Endothelial cell of umbilical vein (primary cell): ENCODE measurements around the gene SETBP1. TPM values are rescaled to one million over a fixed set of nuclear protein-coding genes. Genes with fewer than 3 reads are reported as not detected.

Experiments used
- BruUV-seq: library from RNA; stranded (reverse); fragments of 400-500 nt; replicated peaks from 2 replicates; lab custom pipeline; 2021; lab: Mats Ljungman, UMichigan
- CTCF ChIA-PET: fragments of 300-600, 350-600 bp; sonication (Branson Sonifier 250); formaldehyde crosslinking; loops from one replicate; lab custom pipeline; 2021; ENCODE audit warnings: antibody characterized with exemption, inconsistent platforms; lab: Charles Lee
- POLR2A ChIA-PET: fragments of 300-600, 350-600 bp; sonication (Branson Sonifier 250); formaldehyde crosslinking; loops from one replicate; lab custom pipeline; 2021; ENCODE audit warnings: antibody characterized with exemption, inconsistent platforms; lab: Charles Lee
- DNase-seq: peaks from one replicate; pipeline ENCODE4 v3.0.0-alpha.2; 2011; ENCODE audit warnings: low read depth, low spot score
- FAIRE-seq: peaks from 2 replicates; lab custom pipeline; 2011; peaks lifted over from hg19 to GRCh38; lab: Jason Lieb, UNC
- H2AFZ ChIP-seq: 2 replicates; pipeline ENCODE4 v1.6.0; 2012; ENCODE audit warnings: low read depth, low read length, control low read depth, inconsistent platforms
- H3K27ac ChIP-seq: 2 replicates; pipeline ENCODE4 v1.5.1; 2011; ENCODE audit warnings: low read depth, mild to moderate bottlenecking, control low read depth, low read length, moderate library complexity; ENCODE audit not compliant: insufficient read depth
- H3K27me3 ChIP-seq, 2 experiments: 2 replicates each; pipeline versions ENCODE4 v1.6.0 to v1.6.1; 2011; ENCODE audit warnings: low read length in 2 of 2, mixed read lengths in 1 of 2; ENCODE audit not compliant: control insufficient read depth in 2 of 2, insufficient read depth in 2 of 2
- H3K36me3 ChIP-seq, 2 experiments: 2 replicates in 1 of 2; 3 replicates in 1 of 2; pipeline ENCODE4 v1.5.1; 2011; ENCODE audit warnings: low read length in 2 of 2, mild to moderate bottlenecking in 1 of 2, moderate library complexity in 1 of 2; ENCODE audit not compliant: control insufficient read depth in 2 of 2, insufficient read depth in 2 of 2; ENCODE audit errors: extremely low read depth in 1 of 2
- H3K4me1 ChIP-seq: 3 replicates; pipeline ENCODE4 v1.5.1; 2011; ENCODE audit warnings: mild to moderate bottlenecking, low read length; ENCODE audit not compliant: control insufficient read depth, insufficient read depth; ENCODE audit errors: extremely low read depth
- H3K4me2 ChIP-seq: 2 replicates; pipeline ENCODE4 v1.6.1; 2011; ENCODE audit warnings: low read length, control low read depth, mixed read lengths; ENCODE audit not compliant: insufficient read depth
- H3K4me3 ChIP-seq, 3 experiments: fragments of 200-600 bp in 1 of 3; sonication (generic), shearing (Covaris generic) in 1 of 3; replicated peaks in 1 of 3; 2 replicates each; pipeline ENCODE4 v1.5.1; 2011 to 2016; ENCODE audit warnings: control low read depth in 3 of 3, low read length in 3 of 3, mild to moderate bottlenecking in 2 of 3, inconsistent platforms in 1 of 3, low read depth in 1 of 3, moderate library complexity in 1 of 3; ENCODE audit not compliant: insufficient read depth in 1 of 3
- H3K79me2 ChIP-seq: 2 replicates; pipeline ENCODE4 v1.6.0; 2012; ENCODE audit warnings: low read length, inconsistent platforms; ENCODE audit not compliant: control insufficient read depth, insufficient read depth
- H3K9ac ChIP-seq: replicated peaks from 2 replicates; pipeline ENCODE3; 2011; ENCODE audit warnings: low read length, control low read depth; ENCODE audit not compliant: insufficient read depth; ENCODE audit errors: extremely low read depth
- H3K9me1 ChIP-seq: replicated peaks from 3 replicates; pipeline ENCODE4 v1.6.0; 2011; ENCODE audit warnings: mild to moderate bottlenecking, low read length; ENCODE audit not compliant: control insufficient read depth, insufficient read depth; ENCODE audit errors: extremely low read depth
- H3K9me3 ChIP-seq: replicated peaks from 2 replicates; pipeline ENCODE4 v1.5.1; 2012; ENCODE audit warnings: low read length, inconsistent platforms; ENCODE audit not compliant: control insufficient read depth, insufficient read depth
- H4K20me1 ChIP-seq: replicated peaks from 2 replicates; pipeline ENCODE3; 2011; ENCODE audit warnings: mild to moderate bottlenecking, low read length; ENCODE audit not compliant: control insufficient read depth, insufficient read depth; ENCODE audit errors: extremely low read depth
- EZH2 ChIP-seq: IDR thresholded peaks from 2 replicates; pipeline ENCODE4 v1.6.1; 2012; ENCODE audit warnings: borderline replicate concordance, low read depth, mild to moderate bottlenecking, moderate library complexity, low read length, inconsistent platforms; ENCODE audit not compliant: severe bottlenecking
- FOS ChIP-seq: IDR thresholded peaks from 2 replicates; pipeline ENCODE4 v1.6.1; 2011; ENCODE audit warnings: mild to moderate bottlenecking, low read length, moderate library complexity, borderline replicate concordance; ENCODE audit not compliant: insufficient read depth
- GATA2 ChIP-seq: IDR thresholded peaks from 2 replicates; pipeline ENCODE4 v1.7.0; 2011; ENCODE audit warnings: low read depth, mild to moderate bottlenecking, moderate library complexity, mixed read lengths, low read length; ENCODE audit not compliant: insufficient read length, insufficient read depth
- JUN ChIP-seq: IDR thresholded peaks from 2 replicates; pipeline ENCODE4 v1.6.1; 2011; ENCODE audit warnings: borderline replicate concordance, low read depth; ENCODE audit not compliant: insufficient read length, insufficient read depth
- MYC ChIP-seq: IDR thresholded peaks from one replicate; pipeline ENCODE4 v1.6.1; 2011; ENCODE audit warnings: mild to moderate bottlenecking, low read depth, low read length
- POLR2A ChIP-seq: IDR thresholded peaks from 2 replicates; pipeline ENCODE4 v1.6.1; 2012; ENCODE audit warnings: low read depth, mild to moderate bottlenecking, control low read depth, low read length
- POLR2AphosphoS5 ChIP-seq: IDR thresholded peaks from 2 replicates; pipeline ENCODE4 v1.6.1; 2012; ENCODE audit warnings: low read depth, mild to moderate bottlenecking, control low read depth, low read length, moderate library complexity; ENCODE audit not compliant: insufficient read depth
- dilution Hi-C: fragments of 300-500 bp; cut with MboI; formaldehyde crosslinking; loops from one replicate; pipeline ENCODE4 v1.15.0; 2019; ENCODE audit warnings: low sequenced_read_pairs; ENCODE audit not compliant: extremely low pct_ligation_motif_present
- intact Hi-C: fragments of 100-400 bp; cut with micrococcal nuclease; formaldehyde crosslinking; loops from one replicate; pipeline ENCODE4 v1.10.0; 2022
- polyA plus RNA-seq, 4 experiments: library from polyadenylated mRNA; depleted of rRNA in 3 of 4; stranded (reverse) in 3 of 4; unstranded in 1 of 4; fragments of >200 nt; gene quantifications; 2 replicates each; pipeline versions ENCODE4 v1.2.1 to v1.2.3, GENCODE V29; 2011 to 2012; ENCODE audit warnings: missing spikeins in 1 of 4
- total RNA-seq: library from RNA; stranded (reverse); gene quantifications from 2 replicates; pipeline ENCODE4 v1.2.3, GENCODE V29; 2021
- TF ChIP-seq, protein P1 (sequence below): IDR thresholded peaks from 2 replicates; pipeline ENCODE4 v1.6.1; 2011; ENCODE audit not compliant: insufficient read depth, insufficient read length
- TF ChIP-seq, protein P2 (sequence below), 2 donors: IDR thresholded peaks; 1 replicate in 1 of 2; 2 replicates in 1 of 2; pipeline ENCODE4 v1.5.1; 2011; ENCODE audit warnings: low read length in 2 of 2, mild to moderate bottlenecking in 2 of 2, moderate library complexity in 2 of 2, control low read depth in 1 of 2, inconsistent platforms in 1 of 2, low read depth in 1 of 2; ENCODE audit not compliant: insufficient read depth in 1 of 2; ENCODE audit errors: extremely low read depth in 1 of 2

The SETBP1 gene
- total and polyA plus RNA-seq, 2 donors (not counting 3 experiments of a cell fraction or from before 2014, with no cell fraction given) = 0.76 to 3.1 TPM

DNA sequence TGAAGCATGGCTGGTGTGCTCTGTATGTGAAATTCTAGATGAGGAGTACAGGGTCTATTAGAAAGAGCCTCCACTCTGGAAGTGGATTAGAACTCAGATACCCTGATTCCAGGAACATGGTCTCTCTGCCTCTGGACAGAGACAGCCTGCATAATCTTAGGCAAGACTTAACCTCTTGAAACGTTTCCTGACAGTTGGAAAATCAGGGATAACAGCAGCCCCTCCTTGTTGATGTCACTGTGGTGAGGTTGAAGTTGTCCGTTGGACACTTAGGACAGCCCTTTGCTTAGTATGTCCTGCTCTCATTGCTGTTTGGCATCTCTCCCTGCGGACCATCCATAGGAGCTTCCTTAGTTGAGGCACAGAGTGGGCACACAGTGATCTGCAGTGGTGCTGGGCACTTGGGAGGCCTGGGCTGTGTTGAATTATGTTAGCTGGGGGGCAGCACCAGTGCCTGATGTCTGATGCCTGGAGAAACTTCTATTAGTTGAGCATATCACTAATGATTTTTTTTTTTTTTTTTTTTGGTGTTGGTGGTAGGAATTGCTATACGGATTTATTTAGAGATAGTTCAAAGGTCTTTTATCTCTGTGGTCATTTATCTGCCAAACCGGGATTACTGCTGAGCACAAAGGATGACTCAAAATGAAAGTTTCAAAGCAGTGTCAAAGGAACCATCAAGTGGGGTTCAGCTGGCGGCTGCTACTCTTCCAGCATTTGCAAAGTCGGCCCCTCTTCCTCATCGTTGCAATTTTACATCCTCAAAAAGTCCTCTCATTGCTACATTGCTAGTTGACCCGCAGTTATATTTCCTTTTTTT, 28.8 kb downstream of the SETBP1 start:
- H3K36me3 ChIP-seq = no peaks in the 10 kb centered on the region
- no peaks in the 10 kb centered on the region for H3K79me2 ChIP-seq
- H4K20me1 ChIP-seq = no peaks in the 10 kb centered on the region
- H2AFZ ChIP-seq = no peak overlapping the region
- H3K4me2 ChIP-seq = no peak overlapping the region
- FAIRE-seq (no peak), DNase-seq (no peak)
- intact Hi-C loops (no loop called here), dilution Hi-C loops (no loop called here)
- H3K9me3 ChIP-seq = no peaks in the 10 kb centered on the region
- no peak overlapping the region for H3K9ac ChIP-seq
- TF ChIP-seq, protein P1, sequence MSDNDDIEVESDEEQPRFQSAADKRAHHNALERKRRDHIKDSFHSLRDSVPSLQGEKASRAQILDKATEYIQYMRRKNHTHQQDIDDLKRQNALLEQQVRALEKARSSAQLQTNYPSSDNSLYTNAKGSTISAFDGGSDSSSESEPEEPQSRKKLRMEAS = no peak
- no peak overlapping the region for H3K4me3 ChIP-seq
- H3K9me1 ChIP-seq = no peaks in the 10 kb centered on the region
- ChIA-PET CTCF (no interaction called here), POLR2A (no interaction called here)
- no peaks in the 10 kb centered on the region for H3K4me1 ChIP-seq
- no peak overlapping the region for H3K27ac ChIP-seq
- BruUV-seq = no TSS peak
- H3K27me3 ChIP-seq = no peaks in the 10 kb centered on the region

DNA sequence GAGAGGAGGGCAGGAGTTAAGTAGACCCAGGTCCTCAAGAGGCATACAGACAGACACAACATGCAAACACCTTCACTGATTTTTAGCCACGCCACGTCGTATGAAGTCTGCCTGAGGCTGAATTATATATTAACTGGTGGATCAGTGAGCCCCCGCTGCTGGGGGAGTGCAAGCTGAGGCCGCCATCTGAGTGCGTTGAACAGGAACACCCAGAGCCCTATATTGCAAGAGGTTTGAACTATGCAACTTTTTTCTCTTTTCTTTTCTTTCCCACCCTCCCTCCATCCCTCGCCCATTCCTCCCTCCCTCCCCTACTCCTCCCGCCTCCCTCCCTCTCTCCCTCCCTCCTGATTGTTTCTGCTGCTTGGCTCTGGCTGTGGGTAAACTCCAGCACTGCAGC, 30.2 kb downstream of the SETBP1 start:
- no peak overlapping the region for H3K9ac ChIP-seq
- CTCF ChIA-PET = no interaction called here
- dilution Hi-C loops = no loop called here
- H3K9me3 ChIP-seq = no peaks in the 10 kb centered on the region
- no peak overlapping the region for H3K4me3 ChIP-seq
- FAIRE-seq (no peak), DNase-seq (no peak)
- TF ChIP-seq GATA2 = no peak
- TF ChIP-seq, protein P2, sequence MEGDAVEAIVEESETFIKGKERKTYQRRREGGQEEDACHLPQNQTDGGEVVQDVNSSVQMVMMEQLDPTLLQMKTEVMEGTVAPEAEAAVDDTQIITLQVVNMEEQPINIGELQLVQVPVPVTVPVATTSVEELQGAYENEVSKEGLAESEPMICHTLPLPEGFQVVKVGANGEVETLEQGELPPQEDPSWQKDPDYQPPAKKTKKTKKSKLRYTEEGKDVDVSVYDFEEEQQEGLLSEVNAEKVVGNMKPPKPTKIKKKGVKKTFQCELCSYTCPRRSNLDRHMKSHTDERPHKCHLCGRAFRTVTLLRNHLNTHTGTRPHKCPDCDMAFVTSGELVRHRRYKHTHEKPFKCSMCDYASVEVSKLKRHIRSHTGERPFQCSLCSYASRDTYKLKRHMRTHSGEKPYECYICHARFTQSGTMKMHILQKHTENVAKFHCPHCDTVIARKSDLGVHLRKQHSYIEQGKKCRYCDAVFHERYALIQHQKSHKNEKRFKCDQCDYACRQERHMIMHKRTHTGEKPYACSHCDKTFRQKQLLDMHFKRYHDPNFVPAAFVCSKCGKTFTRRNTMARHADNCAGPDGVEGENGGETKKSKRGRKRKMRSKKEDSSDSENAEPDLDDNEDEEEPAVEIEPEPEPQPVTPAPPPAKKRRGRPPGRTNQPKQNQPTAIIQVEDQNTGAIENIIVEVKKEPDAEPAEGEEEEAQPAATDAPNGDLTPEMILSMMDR (IDR thresholded peaks at IDR 0.05; ENCODE audit: extremely low read depth in 1 of 2, insufficient read depth in 1 of 2, low read depth in 1 of 2, low read length in 2 of 2) = no peak
- no peak for TF ChIP-seq POLR2A
- no peak for TF ChIP-seq POLR2AphosphoS5
- TF ChIP-seq JUN = no peak
- no peak for TF ChIP-seq FOS
- TF ChIP-seq EZH2 = no peak
- TF ChIP-seq MYC = no peak
- TF ChIP-seq, protein P1 = no peak
- H3K9me1 ChIP-seq = no peaks in the 10 kb centered on the region
- no peaks in the 10 kb centered on the region for H3K4me1 ChIP-seq
- no peaks in the 10 kb centered on the region for H4K20me1 ChIP-seq
- H3K36me3 ChIP-seq = no peaks in the 10 kb centered on the region
- H2AFZ ChIP-seq = no peak overlapping the region
- H3K4me2 ChIP-seq = no peak overlapping the region
- no TSS peak for BruUV-seq
- intact Hi-C loops = no loop called here
- H3K27me3 ChIP-seq = no peaks in the 10 kb centered on the region
- H3K27ac ChIP-seq = no peak overlapping the region
- no peaks in the 10 kb centered on the region for H3K79me2 ChIP-seq
- POLR2A ChIA-PET = no interaction called here
